Large intestine (tissue), 3 donors: ENCODE data around the gene ADCY3. TPM values are rescaled to one million over a fixed set of nuclear protein-coding genes. Genes with fewer than 3 reads are reported as not detected.

Source experiments
- DNase-seq, 2 donors: peaks; one replicate each; pipeline versions ENCODE4 v3.0.0 to v3.0.0-alpha.2; 2013
- H3K27ac ChIP-seq: one replicate; pipeline ENCODE4 v1.5.1; 2013; ENCODE audit warnings: low read length
- H3K27me3 ChIP-seq: 2 replicates; pipeline ENCODE4 v1.6.1; 2013; ENCODE audit warnings: low read length; ENCODE audit not compliant: control insufficient read depth, insufficient read depth
- H3K36me3 ChIP-seq: 2 replicates; pipeline ENCODE4 v1.6.1; 2013; ENCODE audit warnings: low read length; ENCODE audit not compliant: control insufficient read depth, insufficient read depth
- H3K4me1 ChIP-seq: one replicate; pipeline ENCODE4 v1.6.1; 2013; ENCODE audit warnings: low read length; ENCODE audit not compliant: control insufficient read depth, insufficient read depth
- H3K4me3 ChIP-seq: one replicate; pipeline ENCODE4 v1.5.1; 2013; ENCODE audit warnings: low read length
- H3K9me3 ChIP-seq: one replicate; pipeline ENCODE4 v1.6.1; 2013; ENCODE audit warnings: mild to moderate bottlenecking, low read depth, low read length, moderate library complexity; ENCODE audit not compliant: control insufficient read depth
- WGBS: methylation state at CpG from one replicate; pipeline ENCODE4 v1.1.5; 2013; ENCODE audit warnings: low lambda C conversion rate; ENCODE audit not compliant: insufficient coverage; 5-methylcytosine and 5-hydroxymethylcytosine counted together
- polyA plus RNA-seq: library from polyadenylated mRNA; unstranded; fragments of 120-200 nt; gene quantifications from one replicate; pipeline ENCODE4 v1.2.1, GENCODE V29; 2013

ADCY3 gene
- polyA plus RNA-seq, 1 donor, result 18.4 TPM

DNA sequence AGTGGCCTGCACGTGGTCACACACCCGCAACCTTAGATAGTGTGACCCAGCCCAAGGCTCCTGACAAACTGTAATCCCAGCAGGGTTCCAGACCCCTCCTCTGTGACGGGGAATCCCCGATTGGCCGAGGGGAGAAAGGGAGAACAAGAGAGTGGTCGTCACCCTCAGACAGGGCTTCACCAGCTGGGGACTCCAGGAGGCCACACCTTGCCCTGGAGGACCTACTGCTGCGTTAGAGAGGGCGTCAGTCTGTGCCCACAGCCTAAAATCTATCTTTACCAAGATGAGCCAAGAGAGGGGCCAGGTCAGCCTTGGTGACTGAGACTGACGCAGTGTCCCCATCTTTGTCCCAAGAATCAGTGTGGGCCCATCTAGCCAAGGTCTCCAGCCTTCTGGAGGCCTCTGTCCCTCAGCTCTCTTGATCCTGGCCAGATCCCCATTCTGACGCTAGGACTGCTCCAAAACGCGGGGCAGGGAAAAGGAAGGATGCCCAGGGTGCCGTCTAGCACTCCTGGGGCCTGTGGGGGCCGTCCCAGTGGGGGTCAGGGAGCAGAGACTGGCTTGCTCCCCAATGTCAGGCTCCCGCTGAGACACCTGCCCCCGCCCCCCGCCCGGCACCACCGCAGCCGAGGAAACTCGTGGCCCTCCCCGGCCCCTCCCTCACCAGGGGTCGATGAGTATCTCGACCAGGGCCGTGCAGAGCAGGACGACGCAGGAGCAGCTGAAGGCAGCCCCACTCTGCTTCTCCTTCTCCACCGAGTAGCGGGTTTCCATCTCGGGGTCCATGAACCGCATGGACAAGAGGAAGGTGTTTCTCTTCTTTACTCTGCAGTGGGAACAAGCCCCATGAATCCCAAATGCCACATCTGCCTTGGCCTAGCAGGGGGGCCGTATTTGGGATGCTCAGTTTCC, 86.0 kb downstream of the ADCY3 start:
- Histone ChIP-seq H3K36me3 (peaks cover 30% of the 10 kb centered on the region), H3K4me1 (peaks cover 8% of the 10 kb centered on the region), H3K27me3 (no peaks in the 10 kb centered on the region), H3K4me3 (no peak overlapping the region), H3K27ac (no peak overlapping the region), H3K9me3 (no peaks in the 10 kb centered on the region)
- no CpG with 5 or more reads among the region's 32 CpGs for WGBS
- DNase-seq, result no peak

DNA sequence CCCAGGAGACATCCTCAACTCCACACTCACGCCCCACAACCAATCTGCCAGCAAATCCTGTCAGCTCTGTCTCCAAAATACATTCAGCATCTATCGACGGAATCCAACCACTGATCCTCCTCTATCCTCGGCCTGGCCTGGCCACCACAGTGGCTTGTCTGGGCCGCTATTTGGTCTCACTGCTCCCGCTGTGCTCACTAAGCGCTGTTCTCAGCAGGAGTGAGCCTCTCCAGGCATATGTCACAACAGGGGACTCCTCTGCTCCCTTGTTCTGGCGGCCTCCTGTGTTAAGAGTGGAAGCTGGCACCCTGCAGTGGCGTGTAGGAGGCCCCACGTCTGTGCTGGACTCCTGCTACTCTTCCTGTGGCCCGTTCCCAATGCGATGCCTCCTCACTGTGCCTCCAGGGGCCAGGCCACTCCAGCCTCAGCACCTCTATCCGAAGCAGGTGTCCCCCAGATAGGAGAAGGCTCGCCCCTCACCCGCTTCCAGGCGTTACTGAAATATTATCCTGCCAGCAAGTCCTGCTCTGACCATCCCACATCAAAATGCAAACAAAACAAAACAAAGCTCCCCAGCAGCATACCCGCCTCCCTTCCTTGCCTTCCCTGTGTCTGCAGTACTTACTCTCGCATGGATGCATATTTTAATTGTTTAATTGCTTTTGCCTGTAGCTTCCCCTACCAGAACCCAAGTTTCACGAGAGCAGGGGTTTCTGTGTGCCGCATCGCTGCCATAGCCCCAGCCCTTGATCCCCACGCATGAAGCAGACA, 86.9 kb downstream of the ADCY3 start:
- H3K4me3 ChIP-seq, result no peak overlapping the region
- WGBS, result 83% methylated on average over 1 of the region's 22 CpGs
- H3K4me1 ChIP-seq, result peaks cover 8% of the 10 kb centered on the region
- H3K27me3 ChIP-seq, result no peaks in the 10 kb centered on the region
- peaks cover 27% of the 10 kb centered on the region for H3K36me3 ChIP-seq
- H3K27ac ChIP-seq, result no peak overlapping the region
- H3K9me3 ChIP-seq, result no peaks in the 10 kb centered on the region
- DNase-seq, result no peak

- Histone ChIP-seq H3K27me3 (no peaks in the 10 kb centered on the region), H3K4me3 (no peak overlapping the region), H3K27ac (no peak overlapping the region), H3K36me3 (peaks cover 27% of the 10 kb centered on the region), H3K4me1 (peaks cover 8% of the 10 kb centered on the region), H3K9me3 (no peaks in the 10 kb centered on the region)
- 80% methylated on average over 2 of the region's 9 CpGs for WGBS
- no peak for DNase-seq
These were observed 87.5 kb downstream of the ADCY3 start for GRCh38 chr2:24832521-24832920.

GRCh38 chr2:24832073-24832461, 88.0 kb downstream of the ADCY3 start:
- WGBS, result no CpG with 5 or more reads among the region's 14 CpGs
- H3K27ac ChIP-seq, result no peak overlapping the region
- DNase-seq, result no peak
- H3K27me3 ChIP-seq, result no peaks in the 10 kb centered on the region
- no peaks in the 10 kb centered on the region for H3K9me3 ChIP-seq
- peaks cover 8% of the 10 kb centered on the region for H3K4me1 ChIP-seq
- H3K4me3 ChIP-seq, result no peak overlapping the region
- peaks cover 27% of the 10 kb centered on the region for H3K36me3 ChIP-seq

- H3K9me3 ChIP-seq, result no peaks in the 10 kb centered on the region
- H3K27me3 ChIP-seq, result no peaks in the 10 kb centered on the region
- no peak overlapping the region for H3K4me3 ChIP-seq
- peaks cover 8% of the 10 kb centered on the region for H3K4me1 ChIP-seq
- H3K36me3 ChIP-seq, result peaks cover 23% of the 10 kb centered on the region
- no peak for DNase-seq
- WGBS, result no CpG with 5 or more reads among the region's 18 CpGs
- H3K27ac ChIP-seq, result no peak overlapping the region
These were observed 88.6 kb downstream of the ADCY3 start for GRCh38 chr2:24831221-24832072.

GRCh38 chr2:24830786-24831185, 89.3 kb downstream of the ADCY3 start:
- no CpG with 5 or more reads among the region's 12 CpGs for WGBS
- peaks cover 20% of the 10 kb centered on the region for H3K36me3 ChIP-seq
- no peaks in the 10 kb centered on the region for H3K9me3 ChIP-seq
- H3K4me1 ChIP-seq, result peaks cover 8% of the 10 kb centered on the region
- H3K4me3 ChIP-seq, result no peak overlapping the region
- peak; percentile 81 to 82 for DNase-seq
- peak overlapping the region; percentile 52 for H3K27ac ChIP-seq
- H3K27me3 ChIP-seq, result no peaks in the 10 kb centered on the region

GRCh38 chr2:24830351-24830750, 89.7 kb downstream of the ADCY3 start:
- peaks cover 23% of the 10 kb centered on the region for H3K36me3 ChIP-seq
- H3K4me3 ChIP-seq, result no peak overlapping the region
- DNase-seq, result no peak
- H3K27me3 ChIP-seq, result no peaks in the 10 kb centered on the region
- no peaks in the 10 kb centered on the region for H3K9me3 ChIP-seq
- no CpG with 5 or more reads among the region's 5 CpGs for WGBS
- H3K27ac ChIP-seq, result peak overlapping the region; percentile 52
- H3K4me1 ChIP-seq, result peaks cover 8% of the 10 kb centered on the region

DNA sequence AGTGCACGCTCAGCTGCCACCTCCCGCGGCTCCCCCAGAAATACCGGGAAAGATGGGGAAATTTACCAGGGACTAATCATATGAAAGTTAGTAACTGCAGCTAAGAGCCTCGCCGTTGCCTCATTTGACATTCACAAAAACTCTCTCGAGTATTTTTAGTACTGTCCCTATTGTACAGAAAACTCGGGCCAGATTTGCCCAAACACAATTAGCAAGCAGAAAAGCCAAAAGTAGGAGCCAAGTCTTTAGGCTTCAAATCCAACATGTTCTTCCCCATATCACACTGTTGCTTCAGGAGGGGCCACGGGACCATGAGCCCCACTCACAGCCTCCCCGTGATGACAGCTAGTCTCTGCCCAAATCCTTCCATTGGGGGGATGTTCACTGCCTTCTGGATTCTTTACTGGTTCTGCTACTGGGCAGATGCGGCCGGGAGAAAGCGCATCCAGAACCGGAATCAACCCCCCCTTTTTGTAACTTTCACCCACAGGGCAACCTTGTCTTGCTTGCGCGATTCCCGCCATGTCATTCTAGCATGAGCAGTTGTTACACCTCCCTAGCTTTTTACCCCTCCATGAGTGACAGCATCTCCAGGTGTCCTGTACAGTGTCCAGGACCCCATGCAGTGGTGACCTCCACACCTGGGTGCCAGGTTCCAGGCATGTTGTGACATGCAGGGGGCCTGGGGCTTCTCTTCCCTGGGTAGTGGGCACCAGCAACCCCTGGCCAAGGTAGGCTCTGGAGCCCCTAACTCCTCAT, 91.6 kb downstream of the ADCY3 start:
- DNase-seq, result no peak
- Histone ChIP-seq H3K4me3 (no peak overlapping the region), H3K27me3 (no peaks in the 10 kb centered on the region), H3K4me1 (peaks cover 8% of the 10 kb centered on the region), H3K36me3 (peaks cover 5% of the 10 kb centered on the region), H3K27ac (no peak overlapping the region), H3K9me3 (no peaks in the 10 kb centered on the region)
- WGBS, result no CpG with 5 or more reads among the region's 17 CpGs

- H3K27ac ChIP-seq, result no peak overlapping the region
- no peaks in the 10 kb centered on the region for H3K27me3 ChIP-seq
- DNase-seq, result peak; percentile 78 to 81
- no peak overlapping the region for H3K4me3 ChIP-seq
- peaks cover 8% of the 10 kb centered on the region for H3K4me1 ChIP-seq
- peaks cover 11% of the 10 kb centered on the region for H3K36me3 ChIP-seq
- no peaks in the 10 kb centered on the region for H3K9me3 ChIP-seq
- WGBS, result no CpG with 5 or more reads among the region's 30 CpGs
These were observed 92.5 kb downstream of the ADCY3 start for GRCh38 chr2:24827321-24828237.
